T follicular helper cell (primary cell): ENCODE data around the gene BHLHE23.
"Not testable (repeated sequence)": the region's sequence is repeated elsewhere in the genome, so short reads cannot be mapped to it uniquely, and the experiment has no call there.

Experiments
- DNase-seq: peaks from one replicate; pipeline ENCODE4 v3.0.0-alpha.2; 2020; ENCODE audit warnings: low read depth

The BHLHE23 gene

GRCh38 chr20:62961310-62961783 is 45.4 kb downstream of the BHLHE23 start:
- no peak for DNase-seq

- DNase-seq: not testable (repeated sequence)
These were observed 46.1 kb downstream of the BHLHE23 start for GRCh38 chr20:62960446-62961309.

GRCh38 chr20:62959998-62960436 is 46.7 kb downstream of the BHLHE23 start:
- no peak for DNase-seq

GRCh38 chr20:62959101-62959971 is 47.4 kb downstream of the BHLHE23 start:
- no peak for DNase-seq

- DNase-seq: no peak
These were observed 48.2 kb downstream of the BHLHE23 start for GRCh38 chr20:62958388-62959100.

GRCh38 chr20:62957136-62958117 is 49.3 kb downstream of the BHLHE23 start:
- DNase-seq: no peak

GRCh38 chr20:62956387-62957135 is 50.2 kb downstream of the BHLHE23 start:
- no peak for DNase-seq
